ENCODE results near the gene GNAQ.

DNA sequence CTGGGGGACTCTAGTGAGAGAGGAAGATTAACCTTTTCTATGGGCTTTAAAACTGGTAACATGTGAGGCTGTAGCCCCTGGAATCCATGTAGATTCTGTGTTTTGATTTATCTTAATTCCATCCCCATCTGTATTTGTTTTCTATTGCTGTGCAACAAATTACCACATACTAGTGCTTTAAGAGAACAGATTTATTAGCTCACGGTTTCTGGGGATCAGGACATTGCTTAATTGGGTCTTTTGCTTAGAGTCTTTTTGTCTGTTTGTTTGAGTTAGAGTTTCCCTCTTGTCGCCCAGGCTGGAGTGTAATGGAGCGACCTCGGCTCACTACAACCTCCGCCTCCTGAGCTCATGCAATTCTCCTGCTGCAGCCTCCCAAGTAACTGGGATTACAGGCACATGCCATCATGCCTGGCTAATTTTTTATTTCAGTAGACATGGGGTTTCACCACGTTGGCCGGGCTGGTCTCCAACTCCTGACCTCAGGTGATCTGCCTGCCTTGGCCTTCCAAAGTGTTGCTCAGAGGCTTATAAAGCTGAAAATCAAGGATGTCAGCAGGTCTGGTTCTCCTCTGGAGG is 353.6 kb downstream of the GNAQ start:
- TF ChIP-seq, protein P1, sequence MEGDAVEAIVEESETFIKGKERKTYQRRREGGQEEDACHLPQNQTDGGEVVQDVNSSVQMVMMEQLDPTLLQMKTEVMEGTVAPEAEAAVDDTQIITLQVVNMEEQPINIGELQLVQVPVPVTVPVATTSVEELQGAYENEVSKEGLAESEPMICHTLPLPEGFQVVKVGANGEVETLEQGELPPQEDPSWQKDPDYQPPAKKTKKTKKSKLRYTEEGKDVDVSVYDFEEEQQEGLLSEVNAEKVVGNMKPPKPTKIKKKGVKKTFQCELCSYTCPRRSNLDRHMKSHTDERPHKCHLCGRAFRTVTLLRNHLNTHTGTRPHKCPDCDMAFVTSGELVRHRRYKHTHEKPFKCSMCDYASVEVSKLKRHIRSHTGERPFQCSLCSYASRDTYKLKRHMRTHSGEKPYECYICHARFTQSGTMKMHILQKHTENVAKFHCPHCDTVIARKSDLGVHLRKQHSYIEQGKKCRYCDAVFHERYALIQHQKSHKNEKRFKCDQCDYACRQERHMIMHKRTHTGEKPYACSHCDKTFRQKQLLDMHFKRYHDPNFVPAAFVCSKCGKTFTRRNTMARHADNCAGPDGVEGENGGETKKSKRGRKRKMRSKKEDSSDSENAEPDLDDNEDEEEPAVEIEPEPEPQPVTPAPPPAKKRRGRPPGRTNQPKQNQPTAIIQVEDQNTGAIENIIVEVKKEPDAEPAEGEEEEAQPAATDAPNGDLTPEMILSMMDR (conservative IDR thresholded peaks at IDR 0.05; ENCODE audit: low read depth, low read length), result no peak
- TF ChIP-seq, protein P2, sequence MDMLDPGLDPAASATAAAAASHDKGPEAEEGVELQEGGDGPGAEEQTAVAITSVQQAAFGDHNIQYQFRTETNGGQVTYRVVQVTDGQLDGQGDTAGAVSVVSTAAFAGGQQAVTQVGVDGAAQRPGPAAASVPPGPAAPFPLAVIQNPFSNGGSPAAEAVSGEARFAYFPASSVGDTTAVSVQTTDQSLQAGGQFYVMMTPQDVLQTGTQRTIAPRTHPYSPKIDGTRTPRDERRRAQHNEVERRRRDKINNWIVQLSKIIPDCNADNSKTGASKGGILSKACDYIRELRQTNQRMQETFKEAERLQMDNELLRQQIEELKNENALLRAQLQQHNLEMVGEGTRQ (IDR thresholded peaks at IDR 0.05; ENCODE audit: low read depth, low read length), result no peak
- TF ChIP-seq RFX5 (IDR thresholded peaks at IDR 0.05; ENCODE audit: low read depth, low read length) (no peak), MXI1 (IDR thresholded peaks at IDR 0.05; ENCODE audit: borderline replicate concordance, low read depth, low read length) (no peak), RCOR1 (IDR thresholded peaks at IDR 0.05; ENCODE audit: insufficient replicate concordance, low read length) (no peak), ELK1 (IDR thresholded peaks at IDR 0.05; ENCODE audit: borderline replicate concordance, low read depth, low read length) (no peak), POLR2A (IDR thresholded peaks at IDR 0.05; ENCODE audit: low read depth, low read length) (no peak), FOS (IDR thresholded peaks at IDR 0.05; ENCODE audit: low read depth, low read length) (no peak), MAZ (IDR thresholded peaks at IDR 0.05; ENCODE audit: borderline replicate concordance, low read depth, low read length) (no peak), MAFK (IDR thresholded peaks at IDR 0.05; ENCODE audit: low read depth, low read length) (no peak), CEBPB (IDR thresholded peaks at IDR 0.05; ENCODE audit: low read depth, low read length) (no peak)

Data from IMR-90 (cell line).